ENCODE data around the gene TP53BP2. TPM values are rescaled to one million over a fixed set of nuclear protein-coding genes. Genes with fewer than 3 reads are reported as not detected.
"Not testable (repeated sequence)": the region's sequence is repeated elsewhere in the genome, so short reads cannot be mapped to it uniquely, and the experiment has no call there.

Gene TP53BP2
- total and polyA plus RNA-seq, 10 donors = 5.2 to 50.7 (median 39.5) TPM

DNA sequence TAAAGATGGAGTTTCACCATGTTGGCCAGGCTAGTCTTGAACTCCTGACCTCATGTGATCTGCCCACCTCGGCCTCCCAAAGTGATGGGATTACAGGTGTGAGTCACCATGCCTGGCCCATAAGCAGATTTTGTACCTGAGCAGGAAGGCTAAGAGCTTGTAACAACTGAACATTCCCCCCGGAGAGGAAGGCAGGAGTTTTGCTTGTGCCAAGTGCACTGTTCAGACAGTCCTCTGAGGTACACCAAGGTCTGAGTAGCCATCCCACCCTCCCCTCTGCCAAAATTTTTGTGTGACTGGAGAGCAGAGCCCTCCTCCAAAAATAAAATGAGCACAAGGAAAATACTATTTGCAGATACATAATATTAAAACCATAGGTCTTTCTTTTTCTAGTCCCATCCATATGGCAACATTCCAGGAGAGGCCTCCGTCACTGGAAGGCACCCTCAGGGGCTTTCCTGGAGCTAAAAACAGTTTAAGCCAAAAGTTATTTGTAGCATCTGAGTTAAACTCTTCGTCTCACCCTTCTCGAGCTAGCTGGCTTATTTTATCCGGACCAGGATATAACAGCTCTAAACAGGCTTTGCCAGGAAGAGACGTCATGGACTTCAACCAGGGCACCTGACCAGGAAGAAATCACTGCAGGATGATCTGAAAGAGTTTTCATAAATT, 106.2 kb downstream of the TP53BP2 start:
- TF ChIP-seq, protein P1, sequence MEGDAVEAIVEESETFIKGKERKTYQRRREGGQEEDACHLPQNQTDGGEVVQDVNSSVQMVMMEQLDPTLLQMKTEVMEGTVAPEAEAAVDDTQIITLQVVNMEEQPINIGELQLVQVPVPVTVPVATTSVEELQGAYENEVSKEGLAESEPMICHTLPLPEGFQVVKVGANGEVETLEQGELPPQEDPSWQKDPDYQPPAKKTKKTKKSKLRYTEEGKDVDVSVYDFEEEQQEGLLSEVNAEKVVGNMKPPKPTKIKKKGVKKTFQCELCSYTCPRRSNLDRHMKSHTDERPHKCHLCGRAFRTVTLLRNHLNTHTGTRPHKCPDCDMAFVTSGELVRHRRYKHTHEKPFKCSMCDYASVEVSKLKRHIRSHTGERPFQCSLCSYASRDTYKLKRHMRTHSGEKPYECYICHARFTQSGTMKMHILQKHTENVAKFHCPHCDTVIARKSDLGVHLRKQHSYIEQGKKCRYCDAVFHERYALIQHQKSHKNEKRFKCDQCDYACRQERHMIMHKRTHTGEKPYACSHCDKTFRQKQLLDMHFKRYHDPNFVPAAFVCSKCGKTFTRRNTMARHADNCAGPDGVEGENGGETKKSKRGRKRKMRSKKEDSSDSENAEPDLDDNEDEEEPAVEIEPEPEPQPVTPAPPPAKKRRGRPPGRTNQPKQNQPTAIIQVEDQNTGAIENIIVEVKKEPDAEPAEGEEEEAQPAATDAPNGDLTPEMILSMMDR (IDR thresholded peaks at IDR 0.05 in 8 of 11, conservative IDR thresholded peaks at IDR 0.05 in 3 of 11) = no peak
- TF ChIP-seq POLR2A (IDR thresholded peaks at IDR 0.05) (no peak), POLR2AphosphoS5 (IDR thresholded peaks at IDR 0.05) (no peak)
- 61 to 81% (median 69%) methylated on average over 7 of the region's 7 CpGs for WGBS, 5 donors
- H3K4me3 ChIP-seq = no peak overlapping the region
- DNase-seq = no peak
- H3K9me3 ChIP-seq = no peaks in the 10 kb centered on the region
- H3K36me3 ChIP-seq = peaks cover 0 to 40% (median 2%) of the 10 kb centered on the region in 6 donors
- H3K27ac ChIP-seq = peak overlapping the region in 4 of 8 donors; percentile 10 to 57 (median 36)
- intact Hi-C loops (cut with DNase I; ENCODE audit: low total_unique reads) = no loop called here
- peaks cover 0 to 19% (median under 1%) of the 10 kb centered on the region in 6 donors for H3K4me1 ChIP-seq
- no peaks in the 10 kb centered on the region for H3K27me3 ChIP-seq (replicated peaks in 1 of 7)

DNA sequence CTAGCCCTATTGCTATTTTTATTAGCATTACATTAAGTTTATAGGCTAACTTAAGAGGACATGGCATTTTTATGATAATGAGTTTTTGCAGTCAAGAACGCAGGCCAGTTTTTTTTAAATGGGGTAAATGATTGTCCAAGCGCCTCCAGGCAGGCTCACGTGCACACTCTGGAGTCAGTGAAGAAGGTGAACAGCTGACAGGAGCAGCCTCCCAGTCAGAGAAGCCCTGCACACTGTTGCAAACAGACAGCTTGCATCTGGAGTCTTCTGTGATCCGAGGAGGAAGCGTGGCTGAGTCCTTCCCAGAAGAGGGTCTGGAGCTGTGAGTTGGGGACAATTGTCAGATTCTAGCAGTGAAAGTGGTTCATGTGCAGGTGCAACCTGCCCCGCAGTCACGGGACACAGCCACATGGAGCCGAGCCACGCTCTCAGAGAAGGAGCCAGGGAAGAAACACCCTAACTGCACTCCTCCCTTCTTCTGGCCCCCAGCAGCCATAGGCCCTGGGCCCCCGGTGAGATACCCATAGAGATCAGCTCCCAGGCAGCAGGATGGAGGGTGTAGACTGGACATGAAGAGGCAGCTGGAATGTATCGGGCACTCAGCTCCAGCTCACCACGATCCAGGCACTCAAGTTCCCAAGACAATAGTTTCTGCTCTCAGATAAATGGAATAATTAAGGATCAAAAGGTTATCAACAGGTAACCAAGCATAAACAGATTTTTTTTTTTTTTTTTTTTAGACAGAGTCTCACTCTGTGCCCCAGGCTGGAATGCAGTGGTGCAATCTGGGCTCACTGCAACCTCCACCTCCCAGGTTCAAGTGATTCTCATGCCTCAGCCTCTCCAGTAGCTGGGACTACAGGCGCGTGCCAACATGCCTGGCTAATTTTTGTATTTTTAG, 107.0 kb downstream of the TP53BP2 start:
- no peak for DNase-seq
- WGBS, 5 donors = 88 to 97% (median 93%) methylated on average over 12 to 14 of the region's 14 CpGs
- intact Hi-C loops (cut with DNase I; ENCODE audit: low total_unique reads) = no loop called here
- peaks cover 0 to 33% (median 2%) of the 10 kb centered on the region in 6 donors for H3K36me3 ChIP-seq
- no peaks in the 10 kb centered on the region for H3K9me3 ChIP-seq
- H3K4me1 ChIP-seq = peaks cover 0 to 26% (median 7%) of the 10 kb centered on the region in 6 donors
- H3K27ac ChIP-seq = peak overlapping the region in 3 of 8 donors; percentile 10 to 57 (median 32)
- H3K27me3 ChIP-seq (replicated peaks in 1 of 7) = no peaks in the 10 kb centered on the region
- no peak for TF ChIP-seq POLR2AphosphoS5 (IDR thresholded peaks at IDR 0.05)
- TF ChIP-seq POLR2A (IDR thresholded peaks at IDR 0.05) = no peak
- TF ChIP-seq, protein P1 (IDR thresholded peaks at IDR 0.05 in 8 of 11, conservative IDR thresholded peaks at IDR 0.05 in 3 of 11) = no peak
- H3K4me3 ChIP-seq = no peak overlapping the region

DNA sequence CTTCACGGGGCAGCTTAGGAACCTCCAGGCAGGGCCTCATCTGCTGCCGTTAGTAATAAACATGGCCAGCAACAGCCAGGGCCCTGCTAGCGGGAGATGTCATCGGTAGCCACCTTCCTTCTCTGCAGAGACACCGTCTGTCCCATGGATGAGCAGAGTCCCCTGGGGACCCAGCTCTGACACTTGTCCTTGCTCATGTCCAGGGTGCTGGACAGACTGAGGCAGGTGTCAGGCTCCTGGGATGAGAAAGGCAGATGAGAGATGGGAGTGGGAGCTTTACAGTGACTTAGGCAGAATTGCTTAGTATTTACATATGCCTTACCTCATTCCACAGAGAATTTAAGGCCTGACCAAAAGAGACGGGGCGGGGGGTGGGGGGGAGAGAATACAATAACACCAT, 108.4 kb downstream of the TP53BP2 start:
- DNase-seq = no peak
- Histone ChIP-seq H3K27me3 (replicated peaks in 1 of 7) (no peaks in the 10 kb centered on the region), H3K36me3 (peaks cover 0 to 30% (median 0%) of the 10 kb centered on the region in 6 donors), H3K4me1 (peaks cover 6 to 40% (median 19%) of the 10 kb centered on the region in 6 donors), H3K27ac (no peak overlapping the region), H3K4me3 (no peak overlapping the region), H3K9me3 (no peaks in the 10 kb centered on the region)
- TF ChIP-seq, protein P1 (IDR thresholded peaks at IDR 0.05 in 8 of 11, conservative IDR thresholded peaks at IDR 0.05 in 3 of 11) = no peak
- TF ChIP-seq POLR2A (IDR thresholded peaks at IDR 0.05) (no peak), POLR2AphosphoS5 (IDR thresholded peaks at IDR 0.05) (no peak)
- intact Hi-C loops (cut with DNase I; ENCODE audit: low total_unique reads) = no loop called here
- WGBS, 5 donors = 74 to 92% (median 82%) methylated on average over 6 to 7 of the region's 7 CpGs

DNA sequence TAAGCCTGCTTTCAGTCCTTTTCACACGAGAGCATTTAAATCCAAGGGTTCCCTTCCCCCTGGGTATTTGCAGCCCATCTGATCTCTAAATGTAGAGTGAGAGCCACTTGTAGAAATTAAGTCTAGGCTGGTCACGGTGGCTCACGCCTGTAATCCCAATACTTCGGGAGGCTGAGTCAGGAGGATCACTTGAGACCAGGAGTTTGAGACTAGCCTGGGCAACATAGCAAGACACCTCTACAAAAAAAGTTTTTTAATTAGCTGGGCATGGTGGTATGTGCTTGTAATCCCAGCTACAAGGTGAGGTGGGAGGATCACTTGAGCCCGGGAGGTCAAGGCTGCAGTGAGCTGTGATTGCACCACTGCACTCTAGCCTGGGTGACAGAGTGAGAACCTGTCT, 109.1 kb downstream of the TP53BP2 start:
- H3K9me3 ChIP-seq; intact Hi-C loops (cut with DNase I; ENCODE audit: low total_unique reads); DNase-seq; H3K27ac ChIP-seq; H3K4me3 ChIP-seq; H3K27me3 ChIP-seq (replicated peaks in 1 of 7): not testable (repeated sequence)
- Histone ChIP-seq H3K36me3 (peaks cover 0 to 35% (median 0%) of the 10 kb centered on the region in 6 donors), H3K4me1 (peaks cover 9 to 47% (median 24%) of the 10 kb centered on the region in 6 donors)
- 93 to 98% (median 96%) methylated on average over 5 of the region's 5 CpGs for WGBS, 5 donors
